Nephron (organoid): ENCODE data around the gene SFXN4.
"Not testable (repeated sequence)": the region's sequence is repeated elsewhere in the genome, so short reads cannot be mapped to it uniquely, and the experiment has no call there.

Experiments
- H3K27ac Mint-ChIP-seq, 3 experiments: 2 replicates each; pipeline ENCODE4 v1.8.0; 2020; ENCODE audit warnings: mixed read lengths in 3 of 3, mild to moderate bottlenecking in 2 of 3, moderate library complexity in 1 of 3
- H3K27me3 Mint-ChIP-seq: 2 replicates; pipeline ENCODE4 v1.8.0; 2021; ENCODE audit warnings: low read depth, mild to moderate bottlenecking, moderate library complexity, mixed read lengths
- H3K36me3 Mint-ChIP-seq: 2 replicates; pipeline ENCODE4 v1.8.0; 2020; ENCODE audit warnings: low read depth, mixed read lengths
- H3K4me1 Mint-ChIP-seq: 2 replicates; pipeline ENCODE4 v1.8.0; 2020; ENCODE audit warnings: mixed read lengths
- H3K4me3 Mint-ChIP-seq, 3 experiments: 2 replicates each; pipeline ENCODE4 v1.8.0; 2020; ENCODE audit warnings: mild to moderate bottlenecking in 3 of 3, mixed read lengths in 3 of 3, moderate library complexity in 2 of 3
- H3K9me3 Mint-ChIP-seq: 2 replicates; pipeline ENCODE4 v1.8.0; 2020; ENCODE audit warnings: mixed read lengths
- CTCF ChIP-seq, 3 experiments: fragments of 200-600 bp; sonication (generic); IDR thresholded peaks; one replicate each; pipeline ENCODE4 v1.5.0; 2021; ENCODE audit warnings: antibody characterized with exemption in 3 of 3; ENCODE audit not compliant: unreplicated experiment in 3 of 3

The SFXN4 gene

GRCh38 chr10:119143657-119144056 lies 21.9 kb downstream of the SFXN4 start:
- no peak overlapping the region for H3K27ac Mint-ChIP-seq
- H3K4me1 Mint-ChIP-seq = no peaks in the 10 kb centered on the region
- H3K4me3 Mint-ChIP-seq = no peak overlapping the region
- no peak for TF ChIP-seq CTCF (IDR thresholded peaks at IDR 0.05; ENCODE audit: unreplicated experiment in 3 of 3)
- H3K27me3 Mint-ChIP-seq = no peaks in the 10 kb centered on the region
- H3K36me3 Mint-ChIP-seq = peaks cover 40% of the 10 kb centered on the region
- no peaks in the 10 kb centered on the region for H3K9me3 Mint-ChIP-seq

GRCh38 chr10:119140603-119141245 lies 24.8 kb downstream of the SFXN4 start:
- H3K9me3 Mint-ChIP-seq = no peaks in the 10 kb centered on the region
- H3K36me3 Mint-ChIP-seq = peaks cover 35% of the 10 kb centered on the region
- H3K27ac Mint-ChIP-seq = peak overlapping the region in 1 of 3 experiments; percentile 54
- no peak overlapping the region for H3K4me3 Mint-ChIP-seq
- no peaks in the 10 kb centered on the region for H3K27me3 Mint-ChIP-seq
- H3K4me1 Mint-ChIP-seq = no peaks in the 10 kb centered on the region
- TF ChIP-seq CTCF (IDR thresholded peaks at IDR 0.05; ENCODE audit: unreplicated experiment in 3 of 3) = no peak

- H3K27me3 Mint-ChIP-seq = no peaks in the 10 kb centered on the region
- no peaks in the 10 kb centered on the region for H3K4me1 Mint-ChIP-seq
- H3K9me3 Mint-ChIP-seq = no peaks in the 10 kb centered on the region
- no peak overlapping the region for H3K27ac Mint-ChIP-seq
- no peak overlapping the region for H3K4me3 Mint-ChIP-seq
- peaks cover 41% of the 10 kb centered on the region for H3K36me3 Mint-ChIP-seq
- TF ChIP-seq CTCF (IDR thresholded peaks at IDR 0.05; ENCODE audit: unreplicated experiment in 3 of 3) = peak in 2 of 3 experiments; percentile 23 to 36
These were observed 25.9 kb downstream of the SFXN4 start for GRCh38 chr10:119139464-119140067.

- H3K4me1 Mint-ChIP-seq = no peaks in the 10 kb centered on the region
- peak overlapping the region in 1 of 3 experiments; percentile 34 for H3K27ac Mint-ChIP-seq
- H3K4me3 Mint-ChIP-seq = no peak overlapping the region
- TF ChIP-seq CTCF (IDR thresholded peaks at IDR 0.05; ENCODE audit: unreplicated experiment in 3 of 3) = no peak
- H3K36me3 Mint-ChIP-seq = peaks cover 41% of the 10 kb centered on the region
- H3K27me3 Mint-ChIP-seq = no peaks in the 10 kb centered on the region
- no peaks in the 10 kb centered on the region for H3K9me3 Mint-ChIP-seq
These were observed 26.9 kb downstream of the SFXN4 start for GRCh38 chr10:119138346-119139306.

- not testable (repeated sequence) for H3K9me3 Mint-ChIP-seq, H3K27me3 Mint-ChIP-seq, H3K27ac Mint-ChIP-seq, H3K4me1 Mint-ChIP-seq, H3K4me3 Mint-ChIP-seq
- H3K36me3 Mint-ChIP-seq = peaks cover 45% of the 10 kb centered on the region
These were observed 27.6 kb downstream of the SFXN4 start for GRCh38 chr10:119137878-119138277.

- H3K36me3 Mint-ChIP-seq = peaks cover 55% of the 10 kb centered on the region
- no peaks in the 10 kb centered on the region for H3K4me1 Mint-ChIP-seq
- no peak for TF ChIP-seq CTCF (IDR thresholded peaks at IDR 0.05; ENCODE audit: unreplicated experiment in 3 of 3)
- no peak overlapping the region for H3K27ac Mint-ChIP-seq
- no peak overlapping the region for H3K4me3 Mint-ChIP-seq
- no peaks in the 10 kb centered on the region for H3K27me3 Mint-ChIP-seq
- H3K9me3 Mint-ChIP-seq = no peaks in the 10 kb centered on the region
These were observed 29.4 kb downstream of the SFXN4 start for GRCh38 chr10:119136084-119136483.
